ENCODE data around the gene LHX4. TPM values are rescaled to one million over a fixed set of nuclear protein-coding genes. Genes with fewer than 3 reads are reported as not detected.
A peak's percentile ranks its signal among the peaks of the same experiment; 100 is the strongest.

Gene LHX4
- total and polyA plus RNA-seq, 2 of the 4 experiments (the other 2 are of a cell fraction): 0.05 to 0.18 TPM

GRCh38 chr1:180278596-180279395 lies 48.7 kb downstream of the LHX4 start:
- BruUV-seq (replicated peaks): no TSS peak
- Histone ChIP-seq H2AFZ (replicated peaks; ENCODE audit: low read length, poor library complexity) (no peak overlapping the region), H4K5ac (ENCODE audit: low read depth, low read length) (no peak overlapping the region), H3K4ac (ENCODE audit: low read depth, low read length) (no peak overlapping the region; the same call in 1 of the 2 replicates), H2AK5ac (ENCODE audit: low read depth, low read length) (peak overlapping the region; percentile 48; the same call in 1 of the 2 replicates), H3K4me1 (ENCODE audit: control insufficient read depth, insufficient read depth, low read length) (peaks cover 2% of the 10 kb centered on the region; the same call in 1 of the 2 replicates), H2BK5ac (ENCODE audit: low read depth, low read length, poor library complexity, severe bottlenecking) (no peak overlapping the region), H3K36me3 (ENCODE audit: control insufficient read depth, insufficient read depth, low read length) (peaks cover 29% of the 10 kb centered on the region), H3K23ac (ENCODE audit: low read depth, low read length) (no peak overlapping the region), H3K18ac (ENCODE audit: low read depth, low read length) (no peak overlapping the region), H2BK120ac (ENCODE audit: low read depth, low read length) (no peak overlapping the region), H4K8ac (ENCODE audit: low read depth in 2 of 2, low read length in 2 of 2) (no peak overlapping the region; a peak in 1 of 4 replicates), H3K79me1 (ENCODE audit: low read depth in 1 of 2, low read length in 2 of 2) (no peaks in the 10 kb centered on the region), H3K27me3 (ENCODE audit: control insufficient read depth, insufficient read depth, low read length) (no peaks in the 10 kb centered on the region), H3K9me3 (ENCODE audit: control insufficient read depth, insufficient read depth, low read length) (no peaks in the 10 kb centered on the region), H3K14ac (replicated peaks; ENCODE audit: low read depth, low read length) (no peak overlapping the region), H3K27ac (ENCODE audit: insufficient read depth, low read length) (no peak overlapping the region), H4K20me1 (ENCODE audit: insufficient read depth, low read length) (peaks cover 3% of the 10 kb centered on the region; the same call in 1 of the 2 replicates), H2BK20ac (ENCODE audit: low read depth, low read length) (no peak overlapping the region), H3K56ac (ENCODE audit: extremely low read depth, insufficient read depth, low read length) (no peak overlapping the region), H2BK15ac (ENCODE audit: low read depth, low read length) (no peak overlapping the region), H4K91ac (ENCODE audit: insufficient read depth, low read depth, low read length) (no peak overlapping the region; the same call in 1 of the 2 replicates), H3K4me3 (ENCODE audit: insufficient read depth, low read depth, low read length) (no peak overlapping the region), H2AK9ac (replicated peaks; ENCODE audit: low read depth, low read length, poor library complexity) (peak overlapping the region; percentile 5), H3K4me2 (ENCODE audit: low read depth, low read length) (no peak overlapping the region), H3K9me1 (ENCODE audit: insufficient read depth, low read length) (peaks cover 8% of the 10 kb centered on the region), H3K9ac (ENCODE audit: low read depth, low read length) (no peak overlapping the region)
- POLR2A ChIA-PET (ENCODE audit: unreplicated experiment): no interaction called here
- peak; percentile 73 for ATAC-seq (ENCODE audit: low read depth)
- peak; percentile 15 for DNase-seq
- dilution Hi-C loops (cut with HindIII; ENCODE audit: low sequenced_read_pairs, unreplicated experiment) (no loop called here), in situ Hi-C loops (cut with MboI; ENCODE audit: low sequenced_read_pairs) (no loop called here), intact Hi-C loops (cut with micrococcal nuclease) (loop anchor here (5.0 kb wide), 1 partner anchor 139 kb away; no protein-coding TSS in a partner anchor)
- TF ChIP-seq, protein P1, sequence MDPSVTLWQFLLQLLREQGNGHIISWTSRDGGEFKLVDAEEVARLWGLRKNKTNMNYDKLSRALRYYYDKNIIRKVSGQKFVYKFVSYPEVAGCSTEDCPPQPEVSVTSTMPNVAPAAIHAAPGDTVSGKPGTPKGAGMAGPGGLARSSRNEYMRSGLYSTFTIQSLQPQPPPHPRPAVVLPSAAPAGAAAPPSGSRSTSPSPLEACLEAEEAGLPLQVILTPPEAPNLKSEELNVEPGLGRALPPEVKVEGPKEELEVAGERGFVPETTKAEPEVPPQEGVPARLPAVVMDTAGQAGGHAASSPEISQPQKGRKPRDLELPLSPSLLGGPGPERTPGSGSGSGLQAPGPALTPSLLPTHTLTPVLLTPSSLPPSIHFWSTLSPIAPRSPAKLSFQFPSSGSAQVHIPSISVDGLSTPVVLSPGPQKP (IDR thresholded peaks at IDR 0.05; ENCODE audit: borderline replicate concordance, low read depth, low read length): no peak
- no peak for TF ChIP-seq BHLHE40 (IDR thresholded peaks at IDR 0.05; ENCODE audit: low read depth, low read length)
- TF ChIP-seq FOS (IDR thresholded peaks at IDR 0.05; ENCODE audit: low read depth, low read length): no peak
- no peak for TF ChIP-seq CEBPB (IDR thresholded peaks at IDR 0.05; ENCODE audit: low read depth, low read length)
- no peak for TF ChIP-seq NFE2L2 (IDR thresholded peaks at IDR 0.05; ENCODE audit: low read depth, low read length)
- no peak for TF ChIP-seq SMC3 (IDR thresholded peaks at IDR 0.05; ENCODE audit: low read depth, low read length)
- TF ChIP-seq, protein P2, sequence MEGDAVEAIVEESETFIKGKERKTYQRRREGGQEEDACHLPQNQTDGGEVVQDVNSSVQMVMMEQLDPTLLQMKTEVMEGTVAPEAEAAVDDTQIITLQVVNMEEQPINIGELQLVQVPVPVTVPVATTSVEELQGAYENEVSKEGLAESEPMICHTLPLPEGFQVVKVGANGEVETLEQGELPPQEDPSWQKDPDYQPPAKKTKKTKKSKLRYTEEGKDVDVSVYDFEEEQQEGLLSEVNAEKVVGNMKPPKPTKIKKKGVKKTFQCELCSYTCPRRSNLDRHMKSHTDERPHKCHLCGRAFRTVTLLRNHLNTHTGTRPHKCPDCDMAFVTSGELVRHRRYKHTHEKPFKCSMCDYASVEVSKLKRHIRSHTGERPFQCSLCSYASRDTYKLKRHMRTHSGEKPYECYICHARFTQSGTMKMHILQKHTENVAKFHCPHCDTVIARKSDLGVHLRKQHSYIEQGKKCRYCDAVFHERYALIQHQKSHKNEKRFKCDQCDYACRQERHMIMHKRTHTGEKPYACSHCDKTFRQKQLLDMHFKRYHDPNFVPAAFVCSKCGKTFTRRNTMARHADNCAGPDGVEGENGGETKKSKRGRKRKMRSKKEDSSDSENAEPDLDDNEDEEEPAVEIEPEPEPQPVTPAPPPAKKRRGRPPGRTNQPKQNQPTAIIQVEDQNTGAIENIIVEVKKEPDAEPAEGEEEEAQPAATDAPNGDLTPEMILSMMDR (conservative IDR thresholded peaks at IDR 0.05; ENCODE audit: low read depth, low read length): no peak
- TF ChIP-seq MXI1 (IDR thresholded peaks at IDR 0.05; ENCODE audit: borderline replicate concordance, low read depth, low read length): no peak
- no peak for TF ChIP-seq MAZ (IDR thresholded peaks at IDR 0.05; ENCODE audit: borderline replicate concordance, low read depth, low read length)
- TF ChIP-seq CHD1 (IDR thresholded peaks at IDR 0.05; ENCODE audit: low read depth, low read length): no peak
- TF ChIP-seq RCOR1 (IDR thresholded peaks at IDR 0.05; ENCODE audit: insufficient replicate concordance, low read length): no peak
- TF ChIP-seq RFX5 (IDR thresholded peaks at IDR 0.05; ENCODE audit: low read depth, low read length): no peak
- no peak for TF ChIP-seq MAFK (IDR thresholded peaks at IDR 0.05; ENCODE audit: low read depth, low read length)
- no peak for TF ChIP-seq POLR2A (IDR thresholded peaks at IDR 0.05; ENCODE audit: low read depth, low read length)
- CTCF ChIA-PET: interaction anchor here (0.6 kb wide), 1 partner anchor 138 kb away, joined by 4 read pairs; no protein-coding TSS in a partner anchor
- 100% methylated on average over 1 of the region's 9 CpGs; no CpG with 5 or more reads in 1 of the 2 experiments for WGBS, 2 experiments (ENCODE audit: extremely low coverage in 2 of 2, insufficient read length in 1 of 2)

All from IMR-90 (cell line).